ENCODE data around the gene DNAJB9. TPM values are rescaled to one million over a fixed set of nuclear protein-coding genes. Genes with fewer than 3 reads are reported as not detected.

DNAJB9 gene
- total RNA-seq, 1 experiment from 2014 or later = 11.1 TPM

DNA sequence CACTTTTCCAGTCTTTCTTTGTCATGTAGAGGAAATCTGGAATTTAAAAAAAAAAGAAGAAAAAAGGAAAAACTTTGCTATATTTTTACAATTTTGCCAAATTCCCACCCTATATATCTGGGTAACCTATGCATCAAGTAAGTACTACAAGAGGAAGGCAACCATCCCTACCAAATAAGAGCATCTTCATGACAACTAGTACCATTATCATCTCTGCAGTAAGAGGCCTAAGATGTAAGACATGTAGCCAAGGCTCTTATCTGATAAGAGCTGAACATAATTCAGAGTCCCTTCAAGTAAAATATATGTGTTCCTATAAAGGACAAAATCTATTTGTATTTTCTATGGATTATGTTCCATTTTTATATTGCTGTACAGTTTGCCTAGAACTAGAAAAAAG, 3.7 kb upstream of the DNAJB9 start:
- BruUV-seq (replicated peaks) = no TSS peak

GRCh38 chr7:108568801-108569380, 783 bp upstream of the DNAJB9 start:
- ATAC-seq (no peak), DNase-seq (ENCODE audit: low read depth, low spot score) (no peak)
- Histone ChIP-seq H3K4me3 (ENCODE audit: low read depth in 2 of 2, low read length in 2 of 2) (peak overlapping the region; percentile 72 to 92), H3K9me3 (ENCODE audit: control insufficient read depth, insufficient read depth, low read depth, low read length) (no peaks in the 10 kb centered on the region), H3K27me3 (ENCODE audit: control insufficient read depth, insufficient read depth, low read length) (no peaks in the 10 kb centered on the region), H3K4me1 (ENCODE audit: control insufficient read depth, insufficient read depth, low read length) (peaks cover 9% of the 10 kb centered on the region; the same call in 1 of the 2 replicates), H3K36me3 (ENCODE audit: control insufficient read depth, insufficient read depth, low read length) (peaks cover 19% of the 10 kb centered on the region), H3K27ac (ENCODE audit: low read length) (peak overlapping the region; percentile 98)
- intact Hi-C loops (cut with micrococcal nuclease; ENCODE audit: unreplicated experiment) (loop anchor here (5.0 kb wide), 1 partner anchor 42 kb away; the partner anchor contains the start of gene PNPLA8), in situ Hi-C loops (cut with HindIII; ENCODE audit: low pct_unique_long_range_greater_than_20kb, low sequenced_read_pairs) (no loop called here)
- no TSS peak for BruUV-seq (replicated peaks)
- no peak for TF ChIP-seq POLR2AphosphoS5 (IDR thresholded peaks at IDR 0.05; ENCODE audit: low read depth, low read length)
- TF ChIP-seq TCF7L2 (IDR thresholded peaks at IDR 0.05; ENCODE audit: low read depth, low read length) = no peak
- no peak for TF ChIP-seq CTCF (IDR thresholded peaks at IDR 0.05)
- ChIA-PET POLR2A (no interaction called here), CTCF (no interaction called here)

More for the DNA sequence above, 3.7 kb upstream of the DNAJB9 start:
- H3K4me3 ChIP-seq (ENCODE audit: low read depth in 2 of 2, low read length in 2 of 2) = no peak overlapping the region
- in situ Hi-C loops (cut with HindIII; ENCODE audit: low pct_unique_long_range_greater_than_20kb, low sequenced_read_pairs) (no loop called here), intact Hi-C loops (cut with micrococcal nuclease; ENCODE audit: unreplicated experiment) (loop anchor here (5.0 kb wide), 1 partner anchor 39 kb away; the partner anchor contains the start of gene PNPLA8)
- no peak for TF ChIP-seq SIN3A (IDR thresholded peaks at IDR 0.05; ENCODE audit: borderline replicate concordance, insufficient read depth, low read depth, low read length)
- H3K27me3 ChIP-seq (ENCODE audit: control insufficient read depth, insufficient read depth, low read length) = no peaks in the 10 kb centered on the region
- peaks cover 3% of the 10 kb centered on the region; the same call in 1 of the 2 replicates for H3K4me1 ChIP-seq (ENCODE audit: control insufficient read depth, insufficient read depth, low read length)
- no peak for ATAC-seq
- DNase-seq (ENCODE audit: low read depth, low spot score) = no peak
- CTCF ChIA-PET = no interaction called here
- no peaks in the 10 kb centered on the region for H3K9me3 ChIP-seq (ENCODE audit: control insufficient read depth, insufficient read depth, low read depth, low read length)
- H3K36me3 ChIP-seq (ENCODE audit: control insufficient read depth, insufficient read depth, low read length) = peaks cover 11% of the 10 kb centered on the region
- H3K27ac ChIP-seq (ENCODE audit: low read length) = no peak overlapping the region
- POLR2A ChIA-PET = no interaction called here

- in situ Hi-C loops (cut with HindIII; ENCODE audit: low pct_unique_long_range_greater_than_20kb, low sequenced_read_pairs) = no loop called here
- H3K9me3 ChIP-seq (ENCODE audit: control insufficient read depth, insufficient read depth, low read depth, low read length) = no peaks in the 10 kb centered on the region
- peak overlapping the region; percentile 72 to 92 for H3K4me3 ChIP-seq (ENCODE audit: low read depth in 2 of 2, low read length in 2 of 2)
- no peaks in the 10 kb centered on the region for H3K27me3 ChIP-seq (ENCODE audit: control insufficient read depth, insufficient read depth, low read length)
- ChIA-PET CTCF (no interaction called here), POLR2A (interaction anchor here (0.5 to 0.7 kb wide), 2 partner anchors 45 to 642 kb away, joined by 3 to 5 read pairs; no protein-coding TSS in a partner anchor)
- TF ChIP-seq CTCF (IDR thresholded peaks at IDR 0.05) = no peak
- no peak for TF ChIP-seq REST (IDR thresholded peaks at IDR 0.05; ENCODE audit: insufficient read depth in 1 of 2, low read depth in 2 of 2, low read length in 1 of 2)
- no peak for TF ChIP-seq SIN3A (IDR thresholded peaks at IDR 0.05; ENCODE audit: borderline replicate concordance, insufficient read depth, low read depth, low read length)
- no peak for TF ChIP-seq TCF7L2 (IDR thresholded peaks at IDR 0.05; ENCODE audit: low read depth, low read length)
- no peak for TF ChIP-seq POLR2AphosphoS5 (IDR thresholded peaks at IDR 0.05; ENCODE audit: low read depth, low read length)
- no TSS peak for BruUV-seq (replicated peaks)
- H3K27ac ChIP-seq (ENCODE audit: low read length) = peak overlapping the region; percentile 80
- no peak for DNase-seq (ENCODE audit: low read depth, low spot score)
- intact Hi-C loops (cut with micrococcal nuclease; ENCODE audit: unreplicated experiment) = no loop called here
- H3K4me1 ChIP-seq (ENCODE audit: control insufficient read depth, insufficient read depth, low read length) = peaks cover 9% of the 10 kb centered on the region; the same call in 1 of the 2 replicates
- ATAC-seq = peak; percentile 18
- peaks cover 21% of the 10 kb centered on the region for H3K36me3 ChIP-seq (ENCODE audit: control insufficient read depth, insufficient read depth, low read length)
Observed at GRCh38 chr7:108570146-108570755, 577 bp downstream of the DNAJB9 start.
